H1 (cell line): ENCODE data around the gene COL5A1.

Experiments used
- CHD2 ChIP-seq: IDR thresholded peaks from 2 replicates; pipeline ENCODE4 v1.6.1; 2012; ENCODE audit warnings: low read length, improper control_type of control experiment
- EZH2 ChIP-seq: fragments of 200-600 bp; sonication (generic); IDR thresholded peaks from 2 replicates; pipeline ENCODE4 v1.7.1; 2012; ENCODE audit warnings: low read depth, mild to moderate bottlenecking, moderate library complexity, low read length, inconsistent platforms; ENCODE audit not compliant: severe bottlenecking
- POLR2A ChIP-seq, 2 experiments: IDR thresholded peaks; 1 replicate in 1 of 2; 2 replicates in 1 of 2; pipeline ENCODE4 v1.6.1; 2011; ENCODE audit warnings: low read depth in 2 of 2, low read length in 2 of 2, mild to moderate bottlenecking in 2 of 2; ENCODE audit errors: control extremely low read depth in 1 of 2
- RBBP5 ChIP-seq: IDR thresholded peaks from 2 replicates; pipeline ENCODE4 v1.7.1; 2012; ENCODE audit warnings: low read depth, mild to moderate bottlenecking, inconsistent platforms, low read length, moderate library complexity, borderline replicate concordance
- USF2 ChIP-seq: IDR thresholded peaks from 2 replicates; pipeline ENCODE4 v1.6.1; 2011; ENCODE audit warnings: low read length, improper control_type of control experiment
- YY1 ChIP-seq: IDR thresholded peaks from 2 replicates; pipeline ENCODE4 v1.6.1; 2011; ENCODE audit warnings: low read depth, mild to moderate bottlenecking, low read length
- TF ChIP-seq, protein P1 (sequence below), 3 experiments: IDR thresholded peaks; 1 replicate in 2 of 3; 2 replicates in 1 of 3; pipeline versions ENCODE4 v1.5.1 to v1.6.1; 2011; ENCODE audit warnings: low read length in 3 of 3, mild to moderate bottlenecking in 3 of 3, inconsistent platforms in 2 of 3, low read depth in 1 of 3, moderate library complexity in 1 of 3; ENCODE audit not compliant: insufficient read depth in 1 of 3; ENCODE audit errors: control extremely low read depth in 1 of 3

DNA sequence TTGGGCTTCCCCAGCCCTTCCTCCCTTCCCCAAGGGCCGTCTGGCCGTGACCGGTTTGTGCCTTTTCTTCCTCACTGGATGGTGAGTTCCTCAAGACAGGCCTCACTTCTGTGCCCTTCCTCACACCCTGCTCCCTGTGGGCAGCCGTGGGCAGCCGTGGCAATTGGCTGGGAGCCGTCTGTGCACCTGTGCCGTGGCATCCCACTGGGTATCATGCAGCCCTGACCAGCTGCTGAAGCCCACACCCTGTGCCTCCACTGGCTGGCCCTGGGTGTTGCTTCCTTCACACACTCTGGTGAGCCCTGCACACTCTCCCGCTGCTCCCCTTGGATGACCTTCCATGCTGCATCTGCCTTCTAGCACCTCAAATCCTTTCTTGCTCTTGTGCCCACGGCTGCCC, 100.2 kb downstream of the COL5A1 start:
- TF ChIP-seq YY1 (no peak), CHD2 (no peak), RBBP5 (no peak), USF2 (no peak), POLR2A (IDR thresholded peaks at IDR 0.05; ENCODE audit: control extremely low read depth in 1 of 2, low read depth in 2 of 2, low read length in 2 of 2) (no peak), EZH2 (no peak)
- TF ChIP-seq, protein P1, sequence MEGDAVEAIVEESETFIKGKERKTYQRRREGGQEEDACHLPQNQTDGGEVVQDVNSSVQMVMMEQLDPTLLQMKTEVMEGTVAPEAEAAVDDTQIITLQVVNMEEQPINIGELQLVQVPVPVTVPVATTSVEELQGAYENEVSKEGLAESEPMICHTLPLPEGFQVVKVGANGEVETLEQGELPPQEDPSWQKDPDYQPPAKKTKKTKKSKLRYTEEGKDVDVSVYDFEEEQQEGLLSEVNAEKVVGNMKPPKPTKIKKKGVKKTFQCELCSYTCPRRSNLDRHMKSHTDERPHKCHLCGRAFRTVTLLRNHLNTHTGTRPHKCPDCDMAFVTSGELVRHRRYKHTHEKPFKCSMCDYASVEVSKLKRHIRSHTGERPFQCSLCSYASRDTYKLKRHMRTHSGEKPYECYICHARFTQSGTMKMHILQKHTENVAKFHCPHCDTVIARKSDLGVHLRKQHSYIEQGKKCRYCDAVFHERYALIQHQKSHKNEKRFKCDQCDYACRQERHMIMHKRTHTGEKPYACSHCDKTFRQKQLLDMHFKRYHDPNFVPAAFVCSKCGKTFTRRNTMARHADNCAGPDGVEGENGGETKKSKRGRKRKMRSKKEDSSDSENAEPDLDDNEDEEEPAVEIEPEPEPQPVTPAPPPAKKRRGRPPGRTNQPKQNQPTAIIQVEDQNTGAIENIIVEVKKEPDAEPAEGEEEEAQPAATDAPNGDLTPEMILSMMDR (IDR thresholded peaks at IDR 0.05; ENCODE audit: control extremely low read depth in 1 of 3, insufficient read depth in 1 of 3, low read depth in 1 of 3, low read length in 3 of 3), result no peak
